ENCODE measurements around the gene ELAC2.
A peak's percentile ranks its signal among the peaks of the same experiment; 100 is the strongest.

The ELAC2 gene, protein sequence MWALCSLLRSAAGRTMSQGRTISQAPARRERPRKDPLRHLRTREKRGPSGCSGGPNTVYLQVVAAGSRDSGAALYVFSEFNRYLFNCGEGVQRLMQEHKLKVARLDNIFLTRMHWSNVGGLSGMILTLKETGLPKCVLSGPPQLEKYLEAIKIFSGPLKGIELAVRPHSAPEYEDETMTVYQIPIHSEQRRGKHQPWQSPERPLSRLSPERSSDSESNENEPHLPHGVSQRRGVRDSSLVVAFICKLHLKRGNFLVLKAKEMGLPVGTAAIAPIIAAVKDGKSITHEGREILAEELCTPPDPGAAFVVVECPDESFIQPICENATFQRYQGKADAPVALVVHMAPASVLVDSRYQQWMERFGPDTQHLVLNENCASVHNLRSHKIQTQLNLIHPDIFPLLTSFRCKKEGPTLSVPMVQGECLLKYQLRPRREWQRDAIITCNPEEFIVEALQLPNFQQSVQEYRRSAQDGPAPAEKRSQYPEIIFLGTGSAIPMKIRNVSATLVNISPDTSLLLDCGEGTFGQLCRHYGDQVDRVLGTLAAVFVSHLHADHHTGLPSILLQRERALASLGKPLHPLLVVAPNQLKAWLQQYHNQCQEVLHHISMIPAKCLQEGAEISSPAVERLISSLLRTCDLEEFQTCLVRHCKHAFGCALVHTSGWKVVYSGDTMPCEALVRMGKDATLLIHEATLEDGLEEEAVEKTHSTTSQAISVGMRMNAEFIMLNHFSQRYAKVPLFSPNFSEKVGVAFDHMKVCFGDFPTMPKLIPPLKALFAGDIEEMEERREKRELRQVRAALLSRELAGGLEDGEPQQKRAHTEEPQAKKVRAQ

DNA sequence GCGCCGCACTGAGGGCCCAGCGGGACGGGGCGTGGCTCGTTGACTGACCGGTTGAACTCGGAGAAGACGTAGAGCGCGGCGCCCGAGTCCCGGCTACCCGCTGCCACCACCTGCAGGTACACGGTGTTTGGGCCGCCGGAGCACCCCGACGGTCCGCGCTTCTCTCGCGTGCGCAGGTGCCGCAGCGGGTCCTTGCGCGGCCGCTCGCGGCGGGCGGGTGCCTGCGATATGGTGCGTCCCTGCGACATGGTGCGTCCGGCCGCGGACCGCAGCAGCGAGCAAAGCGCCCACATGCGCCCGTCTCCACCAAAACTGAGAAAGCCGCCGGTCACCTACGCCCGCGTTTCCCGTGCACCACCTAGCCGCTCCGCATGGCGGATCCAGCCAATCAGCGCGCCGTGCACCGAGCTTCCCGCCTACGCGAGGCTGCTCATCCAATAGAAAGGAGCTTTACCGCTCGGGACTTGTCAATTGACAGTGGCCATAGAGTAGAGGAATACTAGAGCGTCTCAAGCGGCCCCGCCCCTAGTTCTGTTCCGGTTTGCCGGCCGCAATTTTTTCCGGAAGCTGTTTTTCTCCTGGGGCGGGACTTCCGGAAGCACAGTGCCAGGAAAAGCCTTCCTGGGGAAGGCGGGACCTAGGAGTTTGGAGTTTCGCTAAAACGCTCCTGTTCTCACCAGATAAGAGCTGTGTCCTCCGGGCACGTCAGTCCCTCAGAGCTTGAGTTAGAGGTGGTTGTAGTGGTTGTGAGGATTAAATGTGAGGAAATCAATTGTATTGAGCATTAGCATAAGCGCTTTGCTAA is at the start of gene ELAC2:
TSS of gene ELAC2 (minus strand) at position 373 of the 805 bp plus-strand sequence. CDS start at position 293, 80 bp downstream.
- DNase-seq, result peak; percentile 99

DNA sequence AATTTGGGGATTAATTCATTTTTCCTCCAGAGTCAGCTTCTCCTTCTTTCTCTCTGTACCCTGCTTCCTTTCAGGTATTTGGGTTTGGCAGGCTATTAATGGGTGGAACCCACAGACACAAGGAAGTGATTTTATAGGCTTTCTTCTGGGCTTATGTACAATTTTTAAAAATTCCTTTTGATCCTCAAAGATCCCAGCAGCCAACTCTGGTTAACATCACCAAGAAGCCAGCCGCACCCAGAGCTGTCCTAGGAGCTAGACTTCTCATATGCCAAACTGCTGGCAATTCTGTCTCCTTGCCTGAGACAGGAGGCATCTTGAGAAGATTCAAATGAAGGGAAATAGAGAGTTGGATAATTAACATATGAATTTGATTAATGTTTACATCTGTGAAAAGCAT is 47.2 kb upstream of the ELAC2 start:
- no peak for DNase-seq

DNA sequence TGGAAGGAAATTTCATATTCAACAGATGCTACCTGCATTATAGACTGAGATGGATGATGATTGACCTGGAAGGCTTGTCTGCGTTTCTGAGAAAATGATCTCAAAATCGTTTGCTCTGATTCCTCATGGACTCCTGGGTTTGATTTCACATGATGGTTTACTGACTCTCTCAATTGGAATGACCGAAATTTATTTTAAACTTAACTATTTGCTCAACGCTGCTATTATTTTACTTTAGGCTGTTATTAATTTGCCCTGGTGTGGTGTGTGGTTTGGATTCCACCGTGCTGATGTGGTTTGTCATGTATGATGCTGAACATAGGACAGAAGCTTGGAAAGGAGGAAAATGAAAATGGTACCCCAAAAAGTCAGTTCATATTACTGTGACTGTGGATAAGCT is 37.3 kb upstream of the ELAC2 start:
- DNase-seq, result no peak

DNA sequence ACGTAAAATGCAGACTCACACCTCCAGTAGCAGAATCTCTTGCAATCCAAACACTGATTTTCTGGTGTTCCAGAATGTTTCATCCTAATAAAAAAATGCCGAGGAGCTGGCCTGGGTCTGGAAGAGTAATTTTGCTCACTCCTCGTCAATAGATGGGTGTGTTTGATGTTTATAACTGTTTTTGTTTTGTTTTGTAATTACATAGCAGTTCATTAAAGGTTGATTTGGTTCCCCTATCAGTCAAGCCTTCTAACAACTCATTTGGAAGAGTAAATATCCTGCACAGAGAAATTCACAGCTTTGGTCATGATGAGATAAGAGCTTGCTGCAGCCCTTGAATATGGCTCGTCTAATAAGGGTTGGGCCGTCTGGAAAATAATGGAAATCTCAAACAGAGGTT is 36.8 kb upstream of the ELAC2 start:
- no peak for DNase-seq

DNA sequence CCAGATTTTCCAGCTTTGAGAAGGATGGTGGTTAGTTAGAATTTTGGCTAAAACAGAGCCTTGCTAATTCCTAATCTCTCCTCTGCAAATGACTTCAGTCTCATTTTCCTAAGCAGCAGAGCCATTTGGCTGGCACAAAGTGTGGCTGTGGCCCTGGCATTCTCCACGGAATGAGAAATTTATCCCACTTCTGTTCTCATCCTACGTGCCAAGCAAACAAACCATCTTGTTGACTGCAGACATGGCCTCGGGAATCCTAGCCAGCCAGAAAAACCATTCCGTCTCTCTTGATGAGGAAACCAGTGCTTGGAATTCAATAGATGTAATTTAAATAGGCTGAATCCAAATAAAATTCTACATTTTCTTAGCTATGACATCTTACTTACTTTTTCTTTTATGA is 34.1 kb upstream of the ELAC2 start:
- no peak for DNase-seq

DNA sequence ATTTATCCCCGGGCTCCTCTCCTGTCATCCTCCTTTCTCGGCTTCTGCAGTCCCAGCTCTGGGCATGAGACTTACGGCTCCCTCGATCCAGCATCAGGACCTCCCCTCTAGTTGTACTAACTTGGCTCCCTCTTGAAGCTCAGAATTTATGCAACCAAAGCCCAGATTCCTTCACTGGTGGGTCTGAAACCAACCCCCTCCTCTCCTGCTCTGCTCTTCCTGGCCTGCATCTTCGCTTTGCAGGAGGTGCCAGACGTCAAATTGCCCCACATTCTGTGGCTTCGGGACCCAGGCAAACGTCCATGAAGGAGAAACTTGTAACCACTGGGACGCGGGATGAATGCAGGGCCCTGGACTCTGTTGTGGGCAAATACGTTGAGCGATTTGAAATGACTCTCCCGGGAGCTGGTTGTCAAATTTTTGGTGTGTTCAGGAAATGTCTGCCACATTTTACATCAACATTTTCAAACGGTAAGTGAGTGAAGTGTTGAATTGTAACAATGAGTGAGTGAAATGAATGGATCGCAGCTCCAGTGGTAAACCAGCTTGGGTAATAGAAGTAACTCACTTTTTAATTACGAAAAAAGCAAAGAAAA is 29.3 kb upstream of the ELAC2 start:
- no peak for DNase-seq

DNA sequence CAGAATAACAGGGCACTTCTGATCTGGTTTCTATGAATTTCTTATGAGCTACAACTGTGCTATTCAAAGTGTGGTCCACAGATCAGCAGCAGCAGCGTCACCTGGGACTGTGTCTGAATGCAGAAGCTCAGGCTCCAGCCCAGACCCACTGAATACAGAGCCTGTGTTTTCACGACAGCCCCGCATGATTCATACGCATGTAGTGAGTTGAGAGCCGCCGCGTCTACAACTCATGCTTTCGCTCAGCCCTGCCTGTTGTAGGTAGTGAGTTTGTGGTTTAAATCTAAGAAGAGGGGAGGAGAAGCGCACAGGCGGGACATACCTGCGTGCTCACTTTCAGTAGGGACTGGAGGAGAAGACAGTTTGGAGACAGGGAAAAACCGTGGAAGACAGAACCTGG is 28.5 kb upstream of the ELAC2 start:
- DNase-seq, result no peak

DNA sequence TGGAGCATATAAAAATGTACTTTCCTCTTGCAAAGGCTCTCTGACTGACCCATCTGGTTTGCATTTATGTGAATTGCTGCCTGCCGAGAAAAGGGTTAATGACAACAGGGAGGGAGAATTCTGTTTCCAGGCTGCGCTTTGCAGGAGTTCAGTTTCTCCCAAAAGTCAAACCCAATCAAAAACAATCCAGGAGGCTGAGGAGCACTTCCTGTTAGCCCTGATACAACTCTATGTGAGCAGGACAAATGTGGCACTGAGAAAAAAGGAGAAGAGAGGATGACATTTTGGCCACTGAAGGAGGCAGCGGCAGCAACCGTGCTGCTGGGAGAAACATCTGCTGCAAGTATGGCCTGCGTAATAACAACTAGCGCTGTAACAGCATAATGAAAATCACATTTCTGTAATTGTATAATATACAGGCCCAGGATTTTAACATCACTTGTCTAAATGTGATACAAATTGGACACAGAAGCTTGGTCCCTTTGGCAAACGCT is 26.8 kb upstream of the ELAC2 start:
- DNase-seq, result no peak

DNA sequence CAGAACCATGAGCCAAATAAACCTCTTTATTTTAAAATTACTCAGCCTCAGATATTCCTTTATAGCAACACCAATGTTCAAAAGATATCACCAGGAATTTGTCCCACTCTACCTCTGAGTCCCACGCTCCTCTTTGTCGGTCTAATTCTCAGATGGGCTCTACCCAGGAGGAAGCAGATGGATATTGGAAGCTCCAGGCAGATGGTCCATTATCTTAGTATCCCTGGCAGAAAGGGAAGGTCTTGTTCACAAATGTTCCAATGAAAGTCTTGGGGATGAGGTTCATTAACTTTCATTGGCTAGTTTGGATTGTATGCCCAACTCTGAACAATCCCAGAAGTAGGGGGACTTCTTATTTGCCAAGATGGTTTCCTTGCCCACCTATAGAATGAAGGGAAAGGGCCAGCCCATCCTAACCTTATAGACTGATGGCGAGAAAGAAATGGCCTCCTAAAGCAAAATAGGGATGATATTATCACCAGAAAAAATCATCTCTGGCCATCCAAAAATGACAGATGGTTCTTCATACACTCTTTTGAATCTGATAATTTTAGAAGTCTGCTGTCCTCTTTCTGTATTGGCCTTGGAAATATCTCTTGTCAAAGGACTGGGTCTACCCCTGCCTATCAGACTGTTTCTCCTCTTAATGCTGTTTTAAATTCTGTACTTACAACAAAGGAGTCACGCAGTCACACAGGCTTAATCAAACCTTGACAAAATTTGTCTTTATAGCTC is 21.3 kb upstream of the ELAC2 start:
- no peak for DNase-seq

DNA sequence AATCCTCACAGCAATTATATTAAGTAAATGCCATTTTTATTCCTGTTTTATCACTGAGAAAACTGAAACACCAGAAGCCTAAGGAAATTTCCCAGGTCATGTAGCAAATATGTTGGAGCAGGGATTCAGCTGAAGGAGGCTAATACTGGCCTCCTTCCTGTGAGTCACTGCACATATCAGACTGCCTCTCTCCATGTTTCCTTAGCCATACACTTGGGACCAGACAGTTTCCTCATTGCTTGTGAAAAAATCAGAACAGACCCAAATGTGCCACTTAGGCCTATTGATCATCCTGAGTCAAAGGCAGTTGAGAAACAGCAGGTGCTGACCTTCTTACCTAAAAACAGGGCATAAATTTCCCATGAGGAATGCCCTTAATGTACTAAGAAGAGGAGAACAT is 18.9 kb upstream of the ELAC2 start:
- no peak for DNase-seq

DNA sequence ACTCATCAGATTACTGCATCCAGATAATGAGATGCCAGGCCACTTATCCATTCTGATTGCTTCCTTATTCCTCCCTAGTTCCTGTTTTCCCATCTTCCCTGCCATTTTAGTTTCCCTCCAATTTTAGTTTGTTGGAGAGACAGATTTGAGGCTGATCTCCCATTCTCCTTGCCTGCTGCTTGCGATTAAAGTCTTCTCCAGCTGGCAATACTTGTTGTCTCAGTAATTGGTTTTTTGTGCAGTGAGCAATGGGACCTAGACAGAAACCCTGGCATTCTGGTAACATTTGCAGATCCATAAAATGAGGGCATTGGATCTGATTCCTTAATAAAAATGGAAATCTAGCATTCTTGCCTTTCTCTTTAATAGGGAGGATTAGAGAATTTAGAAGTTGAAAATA is 17.6 kb upstream of the ELAC2 start:
- DNase-seq, result no peak

DNA sequence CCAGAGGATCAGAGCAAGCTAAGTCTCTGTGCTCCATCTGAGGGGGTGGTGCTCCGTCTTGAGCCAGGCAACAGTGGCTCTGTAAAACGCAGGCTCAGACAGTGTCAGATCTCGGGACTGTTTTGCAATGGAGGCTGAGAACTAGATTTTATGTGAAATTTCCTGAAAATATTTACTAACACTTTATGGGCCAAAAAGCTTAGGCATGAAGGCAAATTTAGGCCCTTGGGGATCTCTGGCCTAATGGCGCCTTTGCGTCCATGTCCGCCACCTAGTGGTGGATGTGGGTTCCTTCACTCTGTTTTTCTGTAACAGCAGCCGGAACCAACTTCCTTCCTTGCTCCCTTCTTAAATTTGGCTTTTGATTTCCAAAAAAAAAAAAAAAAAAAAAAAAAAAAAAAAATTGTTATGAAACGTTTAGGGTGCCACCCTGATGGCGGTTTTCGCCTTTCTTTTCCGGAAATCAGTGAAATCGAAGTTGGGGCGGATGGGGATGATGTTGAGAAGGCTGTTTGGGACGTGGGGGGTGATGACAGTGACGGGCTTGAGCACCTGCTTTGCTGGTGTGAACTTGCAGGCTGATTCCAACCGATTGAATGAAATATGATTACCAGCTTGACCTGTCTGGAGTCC is 14.0 kb upstream of the ELAC2 start:
- DNase-seq, result peak; percentile 2

DNA sequence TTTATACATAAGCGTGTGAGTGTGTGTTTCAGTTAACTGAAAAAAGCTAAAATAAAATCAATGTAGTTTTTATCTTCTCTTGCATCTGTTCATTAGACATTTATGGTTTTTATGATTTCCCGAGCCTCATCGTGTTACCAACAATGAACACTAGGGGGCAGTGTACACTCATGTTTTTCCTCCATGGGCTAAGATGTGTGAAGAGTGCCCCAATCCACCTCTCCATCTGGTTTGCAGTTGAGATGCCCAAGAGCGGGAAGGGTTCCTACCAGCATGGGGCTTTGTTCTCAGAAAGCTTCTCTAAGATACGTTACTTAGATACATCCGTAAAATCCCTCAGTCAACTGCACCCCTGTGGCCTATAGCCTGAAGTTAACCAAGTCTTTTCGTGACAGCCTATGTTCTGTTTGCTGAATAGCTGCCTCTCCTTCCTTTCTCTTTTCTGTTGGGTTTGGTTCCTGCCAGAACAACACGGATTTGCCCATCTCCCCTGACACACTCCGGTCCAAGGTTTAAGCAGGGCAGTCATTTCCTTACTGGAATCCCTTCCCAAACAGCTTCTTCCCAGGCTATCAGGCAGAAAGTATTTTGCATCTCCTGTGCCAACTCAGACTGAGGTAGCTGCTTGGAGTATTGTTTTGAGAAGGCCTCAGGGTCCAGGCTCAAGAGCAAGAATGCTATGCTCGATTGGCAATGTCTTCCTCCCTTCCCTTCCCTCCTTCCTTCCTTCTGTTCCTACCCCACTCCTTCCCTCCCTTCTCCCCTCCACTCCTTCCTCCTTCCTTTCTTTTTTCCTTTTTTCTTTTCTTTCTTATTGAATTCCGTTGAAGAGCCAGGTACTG is 12.9 kb upstream of the ELAC2 start:
- DNase-seq, result peak; percentile 71

DNA sequence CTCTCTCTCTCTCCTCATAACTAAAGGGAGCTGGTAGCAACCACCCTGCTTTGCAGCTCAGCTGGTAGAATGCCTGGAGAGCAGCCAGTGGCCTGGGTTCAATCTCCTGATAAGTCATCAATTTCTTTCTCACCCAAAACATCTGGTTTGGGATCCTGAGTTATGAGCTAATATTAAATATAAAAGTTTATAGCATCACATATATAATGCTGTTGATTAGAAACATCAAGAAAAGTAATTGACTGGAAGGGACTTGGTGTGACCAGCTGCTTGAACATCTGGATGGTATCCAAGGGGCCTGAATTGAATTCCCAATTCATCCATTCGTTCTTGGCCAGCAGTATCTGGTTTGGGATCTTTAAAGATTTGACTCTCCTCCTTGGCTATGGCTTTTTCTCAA is 12.2 kb upstream of the ELAC2 start:
- DNase-seq, result peak; percentile 15

DNA sequence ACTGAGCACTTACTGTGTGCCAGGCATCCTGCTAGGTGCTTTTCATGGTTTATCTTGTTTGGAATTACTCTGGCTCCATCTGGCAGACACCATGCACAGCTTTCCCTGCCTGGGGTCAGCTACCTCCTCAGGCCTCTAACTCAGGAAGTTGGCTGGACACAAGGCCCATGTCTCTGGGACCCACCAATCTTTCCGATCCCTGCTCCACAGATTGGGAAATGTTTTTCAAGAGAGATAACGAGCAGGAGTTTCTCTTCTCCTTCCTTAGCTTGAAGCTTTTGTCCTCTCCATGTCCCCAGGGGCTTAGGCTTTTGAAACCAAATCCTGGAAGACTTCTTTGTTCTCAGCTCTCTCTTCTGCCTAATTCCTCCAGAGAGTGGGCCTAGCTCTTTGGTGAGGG is 11.5 kb upstream of the ELAC2 start:
- no peak for DNase-seq

DNA sequence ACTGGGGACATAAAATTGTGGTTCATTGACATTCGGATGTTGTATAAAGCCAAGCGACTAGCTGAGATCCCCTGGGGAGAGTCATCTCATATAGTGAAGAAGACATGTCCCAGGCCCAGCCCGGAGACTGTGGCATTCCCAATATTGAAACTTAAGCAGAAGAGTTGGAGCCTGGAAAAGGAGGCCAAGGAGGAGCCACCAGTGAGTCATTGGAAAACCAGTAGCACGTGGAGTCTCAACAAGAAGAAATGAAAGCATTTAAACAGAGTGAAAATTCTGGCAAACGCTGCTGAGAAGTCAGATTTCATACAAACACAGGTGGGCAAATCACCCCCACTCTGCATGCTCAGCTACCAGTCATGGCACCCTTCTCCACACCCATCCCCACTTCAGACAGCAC is 9.4 kb upstream of the ELAC2 start:
- no peak for DNase-seq

DNA sequence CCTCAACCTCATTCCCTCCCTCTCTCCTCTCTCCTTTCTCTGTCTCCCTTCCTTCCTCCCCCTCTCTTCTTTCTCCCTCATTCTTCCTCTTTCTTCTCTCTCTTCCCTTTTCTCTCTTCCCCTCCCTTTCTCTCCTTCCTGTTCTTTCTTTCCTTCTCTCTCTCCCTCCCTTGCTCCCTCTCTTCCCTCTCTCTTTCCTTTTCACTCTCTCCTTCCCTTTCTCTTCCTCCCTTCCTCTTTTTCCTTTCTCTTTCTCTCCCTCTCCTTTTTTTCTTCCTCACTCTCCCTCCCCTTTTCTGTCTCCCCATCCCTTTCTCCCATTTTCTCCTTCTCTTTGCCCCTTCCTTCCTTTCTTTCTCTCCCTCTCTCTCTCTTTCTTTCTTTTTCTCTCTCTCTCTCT is 7.9 kb upstream of the ELAC2 start:
- DNase-seq, result no peak

DNA sequence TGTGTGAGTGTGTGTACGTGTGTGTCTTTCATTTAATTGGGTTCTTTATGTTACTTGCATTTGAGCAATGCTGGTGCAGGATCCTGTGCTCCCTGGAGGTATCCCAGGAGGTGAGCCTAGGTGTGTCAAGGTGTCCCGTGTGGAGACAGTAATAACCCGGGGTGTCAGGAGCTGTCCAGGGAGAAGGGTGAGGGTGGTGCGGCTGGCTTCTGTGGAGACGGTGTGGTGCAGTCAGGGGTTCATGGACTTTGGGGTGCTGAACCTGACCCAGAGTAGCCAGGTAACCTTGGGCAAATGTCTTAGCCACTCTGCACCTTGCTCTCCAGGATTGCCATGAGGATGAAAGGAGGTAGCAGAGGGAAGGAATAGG is 7.4 kb upstream of the ELAC2 start:
- no peak for DNase-seq

DNA sequence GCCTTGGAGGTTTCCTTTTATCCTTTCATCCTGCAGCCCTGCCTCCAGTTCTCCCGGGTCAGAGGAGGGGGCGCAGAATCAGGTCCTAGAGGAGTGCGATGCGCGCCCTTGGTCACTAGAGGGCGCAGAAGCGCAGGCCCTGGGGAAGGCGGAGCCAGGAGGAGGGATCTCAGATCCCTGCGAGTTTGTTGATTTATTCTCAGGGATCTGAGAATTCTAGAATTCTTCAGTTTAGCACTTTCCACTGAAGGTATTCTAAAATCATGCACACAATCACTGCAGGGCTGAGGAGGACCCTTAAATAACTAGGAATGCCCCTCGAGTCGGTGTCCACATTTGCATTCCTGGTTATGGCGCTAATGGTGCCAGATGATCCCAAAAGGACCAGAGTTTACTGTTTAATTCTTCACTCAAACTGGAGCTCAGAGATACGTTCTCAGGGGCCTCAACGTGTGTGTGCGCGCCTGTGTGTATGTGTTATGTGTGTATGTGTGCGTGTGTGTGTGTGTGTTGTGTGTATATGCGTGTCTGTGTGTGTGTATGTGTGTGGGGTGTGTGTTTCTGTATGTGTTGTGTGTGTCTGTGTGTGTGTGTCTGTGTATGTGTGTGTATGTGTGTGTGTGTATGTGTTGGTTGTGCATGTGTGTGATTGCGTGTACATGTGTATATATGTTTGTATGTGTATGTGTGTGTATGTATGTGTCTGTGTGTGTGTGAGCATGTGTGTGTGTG is 6.9 kb upstream of the ELAC2 start:
- DNase-seq, result peak; percentile 57

DNA sequence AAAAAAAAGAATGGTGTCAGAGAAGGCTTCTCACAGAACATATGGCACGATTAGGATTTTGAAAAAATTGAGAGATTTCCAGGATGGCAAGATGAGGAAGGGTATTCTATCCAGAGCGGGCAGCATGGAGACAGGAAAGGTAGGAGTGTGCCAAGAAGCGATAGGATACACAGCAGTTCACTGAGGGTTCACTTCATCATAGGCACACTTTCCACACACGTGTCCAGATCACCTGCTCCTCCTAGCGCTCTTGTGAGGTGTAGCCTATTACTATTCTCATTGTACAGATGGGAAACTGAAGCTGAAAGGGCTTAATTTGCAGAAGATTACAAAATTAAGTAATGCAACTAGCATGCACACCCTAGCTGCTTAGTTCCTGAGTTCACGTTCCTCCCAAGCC is 6.2 kb upstream of the ELAC2 start:
- DNase-seq, result no peak
